HCT116 (cell line): ENCODE measurements around the gene DDX60. TPM values are rescaled to one million over a fixed set of nuclear protein-coding genes. Genes with fewer than 3 reads are reported as not detected.

Experiments
- ATAC-seq: fragments of 200-7000 bp; cut with Tn5 transposase; 2 replicates; pipeline ENCODE4 v1.9.1; 2020; ENCODE audit warnings: mild to moderate bottlenecking, moderate library complexity
- BruUV-seq: library from RNA; stranded (reverse); fragments of 400-500 nt; replicated peaks from 2 replicates; lab custom pipeline; 2021; lab: Mats Ljungman, UMichigan
- CTCF ChIA-PET: fragments of 300-600 bp; sonication (Branson Sonifier 250); formaldehyde crosslinking; loops from one replicate; lab custom pipeline; 2021; ENCODE audit warnings: antibody characterized with exemption; lab: Charles Lee
- POLR2A ChIA-PET: fragments of 300-600, 350-600 bp; sonication (Branson Sonifier 250); formaldehyde crosslinking; loops from one replicate; lab custom pipeline; 2021; ENCODE audit warnings: antibody characterized with exemption; lab: Charles Lee
- RAD21 ChIA-PET, 2 experiments: fragments of 300-600 bp; sonication (Branson Sonifier 250); formaldehyde crosslinking; loops; one replicate each; lab custom pipeline; 2023; ENCODE audit warnings: low total read pairs in 2 of 2; ENCODE audit not compliant: uncharacterized antibody in 2 of 2, unreplicated experiment in 2 of 2, low non-redundant PET in 1 of 2; lab: Charles Lee
- DNase-seq: peaks from one replicate; pipeline ENCODE4 v3.0.0-alpha.2; 2010; ENCODE audit warnings: low read depth, low spot score
- H2AFZ ChIP-seq: fragments of 200-600 bp; shearing (Covaris generic), sonication (generic); 2 replicates; pipeline ENCODE4 v1.6.1; 2017; ENCODE audit warnings: low read depth, mixed run types, mixed read lengths, antibody characterized with exemption, low read length; ENCODE audit not compliant: poor library complexity, severe bottlenecking
- H3K27ac ChIP-seq: 2 replicates; pipeline ENCODE4 v1.5.1; 2012; ENCODE audit warnings: low read depth, low read length
- H3K27me3 ChIP-seq: fragments of 200-600 bp; sonication (generic); 2 replicates; pipeline ENCODE4 v1.6.1; 2016; ENCODE audit warnings: mixed run types, low read length, mixed read lengths; ENCODE audit not compliant: insufficient read depth
- H3K36me3 ChIP-seq, 2 experiments: fragments of 200-500 bp in 1 of 2; fragments of 200-600 bp in 1 of 2; sonication (Bioruptor generic) in 1 of 2; sonication (generic) in 1 of 2; 2 replicates each; pipeline versions ENCODE4 v1.5.1 to v1.6.1; 2014 to 2016; ENCODE audit warnings: low read length in 2 of 2, inconsistent platforms in 1 of 2, mixed read lengths in 1 of 2, mixed run types in 1 of 2; ENCODE audit not compliant: insufficient read depth in 2 of 2, control insufficient read depth in 1 of 2
- H3K4me1 ChIP-seq, 2 experiments: fragments of 200-600 bp in 1 of 2; sonication (generic) in 1 of 2; 2 replicates each; pipeline versions ENCODE4 v1.5.1 to v1.6.1; 2012 to 2017; ENCODE audit warnings: low read length in 2 of 2, inconsistent platforms in 1 of 2, mild to moderate bottlenecking in 1 of 2, mixed read lengths in 1 of 2, mixed run types in 1 of 2, moderate library complexity in 1 of 2; ENCODE audit not compliant: insufficient read depth in 2 of 2, control insufficient read depth in 1 of 2
- H3K4me2 ChIP-seq: fragments of 200-600 bp; sonication (generic); 2 replicates; pipeline ENCODE4 v1.6.1; 2017; ENCODE audit warnings: mixed run types, low read length, mixed read lengths
- H3K4me3 ChIP-seq, 2 experiments: fragments of 200-600 bp in 1 of 2; sonication (generic) in 1 of 2; replicated peaks in 1 of 2; 2 replicates each; pipeline ENCODE4 v1.5.1; 2011 to 2016; ENCODE audit warnings: low read length in 2 of 2, control low read depth in 1 of 2, low read depth in 1 of 2, mild to moderate bottlenecking in 1 of 2, mixed read lengths in 1 of 2, mixed run types in 1 of 2
- H3K79me2 ChIP-seq: fragments of 200-600 bp; sonication (generic); 2 replicates; pipeline ENCODE4 v1.6.1; 2017; ENCODE audit warnings: mild to moderate bottlenecking, mixed run types, low read length, moderate library complexity, mixed read lengths; ENCODE audit not compliant: insufficient read depth
- H3K9ac ChIP-seq: fragments of 200-600 bp; sonication (generic); 2 replicates; pipeline ENCODE4 v1.6.1; 2016; ENCODE audit warnings: low read length, mixed read lengths
- H3K9me2 ChIP-seq: fragments of 200-600 bp; sonication (generic), shearing (Covaris generic); 2 replicates; pipeline ENCODE4 v1.6.1; 2017; ENCODE audit warnings: mixed run types, mild to moderate bottlenecking, moderate library complexity; ENCODE audit not compliant: insufficient read depth
- H3K9me3 ChIP-seq, 2 experiments: fragments of 200-500 bp in 1 of 2; fragments of 200-600 bp in 1 of 2; sonication (Bioruptor generic) in 1 of 2; sonication (generic) in 1 of 2; 2 replicates each; pipeline ENCODE4 v1.6.1; 2014 to 2017; ENCODE audit warnings: low read length in 2 of 2, mixed read lengths in 2 of 2, inconsistent platforms in 1 of 2, low read depth in 1 of 2, mild to moderate bottlenecking in 1 of 2, mixed run types in 1 of 2, moderate library complexity in 1 of 2; ENCODE audit not compliant: control insufficient read depth in 1 of 2, insufficient read depth in 1 of 2
- H4K20me1 ChIP-seq: fragments of 200-600 bp; sonication (generic), shearing (Covaris generic); 2 replicates; pipeline ENCODE4 v1.6.1; 2017; ENCODE audit warnings: mixed run types, mild to moderate bottlenecking, moderate library complexity; ENCODE audit not compliant: insufficient read depth
- CBX3 ChIP-seq: IDR thresholded peaks from 2 replicates; pipeline ENCODE4 v1.6.1; 2012; ENCODE audit warnings: low read depth
- CEBPB ChIP-seq: IDR thresholded peaks from 2 replicates; pipeline ENCODE4 v1.6.1; 2012; ENCODE audit warnings: low read depth
- EZH2 ChIP-seq: fragments of 200-600 bp; sonication (generic); IDR thresholded peaks from 2 replicates; pipeline ENCODE4 v1.6.1; 2017; ENCODE audit warnings: antibody characterized with exemption, mixed run types
- JUND ChIP-seq: IDR thresholded peaks from 2 replicates; pipeline ENCODE4 v1.6.1; 2012
- POLR2AphosphoS5 ChIP-seq: IDR thresholded peaks from 2 replicates; pipeline ENCODE4 v1.6.1; 2011; ENCODE audit warnings: mild to moderate bottlenecking, low read depth, low read length, moderate library complexity
- SIN3A ChIP-seq: IDR thresholded peaks from 2 replicates; pipeline ENCODE4 v1.6.1; 2012; ENCODE audit warnings: low read depth
- ZBTB33 ChIP-seq: IDR thresholded peaks from 2 replicates; pipeline ENCODE4 v1.6.1; 2011; ENCODE audit warnings: mild to moderate bottlenecking, low read length, moderate library complexity; ENCODE audit not compliant: insufficient replicate concordance; ENCODE audit errors: extremely low read depth
- ZFX ChIP-seq: fragments of 450-650 bp; IDR thresholded peaks from 2 replicates; pipeline ENCODE4 v1.6.1; 2017
- intact Hi-C: fragments of 100-400 bp; cut with micrococcal nuclease; formaldehyde crosslinking; loops from 2 replicates; pipeline ENCODE4 v1.10.0; 2022
- total RNA-seq: library from RNA; stranded (reverse); gene quantifications from one replicate; pipeline ENCODE4 v1.2.1, GENCODE V29; 2021; ENCODE audit not compliant: unreplicated experiment

Gene DDX60
- total RNA-seq, 1 experiment from 2014 or later = 6.5 TPM

- no peak overlapping the region for H3K9ac ChIP-seq
- no peaks in the 10 kb centered on the region for H3K27me3 ChIP-seq
- H3K4me1 ChIP-seq = no peaks in the 10 kb centered on the region
- no peak overlapping the region for H3K4me2 ChIP-seq
- no peaks in the 10 kb centered on the region for H3K9me2 ChIP-seq
- H3K27ac ChIP-seq = no peak overlapping the region
- no peaks in the 10 kb centered on the region for H3K79me2 ChIP-seq
- ChIA-PET RAD21 (no interaction called here), CTCF (no interaction called here), POLR2A (no interaction called here)
- TF ChIP-seq ZBTB33 (no peak), SIN3A (no peak), ZFX (no peak), EZH2 (no peak), CBX3 (no peak), POLR2AphosphoS5 (no peak), CEBPB (no peak)
- DNase-seq = no peak
- no peak overlapping the region for H3K4me3 ChIP-seq
- H4K20me1 ChIP-seq = no peaks in the 10 kb centered on the region
- no TSS peak for BruUV-seq
- no peaks in the 10 kb centered on the region for H3K36me3 ChIP-seq
- H3K9me3 ChIP-seq = no peaks in the 10 kb centered on the region
- H2AFZ ChIP-seq = no peak overlapping the region
- no peak for ATAC-seq
- intact Hi-C loops = no loop called here
These were observed 53.2 kb downstream of the DDX60 start for GRCh38 chr4:168265327-168265726.

GRCh38 chr4:168264903-168265302, 53.6 kb downstream of the DDX60 start:
- TF ChIP-seq POLR2AphosphoS5 (no peak), CEBPB (no peak), JUND (no peak)
- Histone ChIP-seq H3K27ac (no peak overlapping the region), H3K4me3 (no peak overlapping the region), H3K27me3 (no peaks in the 10 kb centered on the region), H3K79me2 (no peaks in the 10 kb centered on the region), H3K4me1 (no peaks in the 10 kb centered on the region), H2AFZ (no peak overlapping the region), H4K20me1 (no peaks in the 10 kb centered on the region), H3K36me3 (no peaks in the 10 kb centered on the region), H3K9me3 (no peaks in the 10 kb centered on the region), H3K9me2 (no peaks in the 10 kb centered on the region), H3K4me2 (no peak overlapping the region), H3K9ac (no peak overlapping the region)
- ATAC-seq = no peak
- no peak for DNase-seq
- CTCF ChIA-PET = no interaction called here
- intact Hi-C loops = no loop called here
- POLR2A ChIA-PET = no interaction called here
- RAD21 ChIA-PET = no interaction called here
- no TSS peak for BruUV-seq
